HepG2 (cell line): Measurements from ENCODE around the gene ZNF629. TPM values are rescaled to one million over a fixed set of nuclear protein-coding genes. Genes with fewer than 3 reads are reported as not detected.

Source experiments
- ATAC-seq: fragments of 200-7000 bp; cut with Tn5 transposase; 3 replicates; pipeline ENCODE4 v1.9.1; 2020; ENCODE audit warnings: mild to moderate bottlenecking, moderate library complexity
- BruUV-seq: library from RNA; stranded (reverse); fragments of 400-500 nt; replicated peaks from 2 replicates; lab custom pipeline; 2021; lab: Mats Ljungman, UMichigan
- CTCF ChIA-PET: fragments of 300-600 bp; formaldehyde crosslinking; extraction: SDS; loops from one replicate; lab custom pipeline; 2021; ENCODE audit warnings: low total read pairs, inconsistent platforms, low intra/inter-chr PET ratio; lab: Yijun Ruan, JAX
- POLR2A ChIA-PET: fragments of 350-600 bp; sonication (Branson Sonifier 250); formaldehyde crosslinking; loops from one replicate; lab custom pipeline; 2020; ENCODE audit warnings: antibody characterized with exemption, inconsistent platforms; lab: Yijun Ruan, JAX
- DNase-seq: peaks from one replicate; pipeline ENCODE4 v3.0.0-alpha.2; 2015; ENCODE audit warnings: low spot score
- FAIRE-seq: peaks from 3 replicates; lab custom pipeline; 2011; peaks lifted over from hg19 to GRCh38; lab: Jason Lieb, UNC
- H2AFZ ChIP-seq: one replicate; pipeline ENCODE4 v1.6.1; 2011; ENCODE audit warnings: low read length, inconsistent platforms
- H3K27ac ChIP-seq: fragments of 300-600 bp; 3 replicates; pipeline ENCODE4 v1.8.0; 2011; ENCODE audit warnings: mixed run types, mild to moderate bottlenecking, mixed read lengths, low read length, inconsistent platforms; ENCODE audit not compliant: insufficient read depth; ENCODE audit errors: extremely low read length
- H3K27me3 ChIP-seq, 2 experiments: fragments of 200-600 bp in 1 of 2; 2 replicates in 1 of 2; 3 replicates in 1 of 2; pipeline versions ENCODE4 v1.6.0 to v1.8.0; 2011; ENCODE audit warnings: low read length in 2 of 2, mild to moderate bottlenecking in 2 of 2, moderate library complexity in 2 of 2, inconsistent platforms in 1 of 2; ENCODE audit not compliant: insufficient read depth in 2 of 2, control insufficient read depth in 1 of 2
- H3K36me3 ChIP-seq, 2 experiments: fragments of 200-600 bp in 1 of 2; replicated peaks in 1 of 2; 2 replicates in 1 of 2; 3 replicates in 1 of 2; pipeline versions ENCODE4 v1.5.1 to v1.8.0; 2011; ENCODE audit warnings: low read length in 2 of 2, inconsistent platforms in 1 of 2; ENCODE audit not compliant: insufficient read depth in 2 of 2, control insufficient read depth in 1 of 2
- H3K4me1 ChIP-seq: 2 replicates; pipeline ENCODE4 v1.5.1; 2012; ENCODE audit warnings: low read length, inconsistent platforms; ENCODE audit not compliant: insufficient read depth
- H3K4me2 ChIP-seq: 2 replicates; pipeline ENCODE4 v1.6.0; 2011; ENCODE audit warnings: low read depth, low read length, inconsistent platforms
- H3K4me3 ChIP-seq, 3 experiments: fragments of 200-600 bp in 1 of 3; sonication (generic), shearing (Covaris generic) in 1 of 3; replicated peaks in 1 of 3; 2 replicates each; pipeline ENCODE4 v1.5.1; 2011 to 2016; ENCODE audit warnings: low read length in 3 of 3, inconsistent platforms in 2 of 3, low read depth in 2 of 3, mild to moderate bottlenecking in 2 of 3, control low read depth in 1 of 3, mixed read lengths in 1 of 3; ENCODE audit not compliant: insufficient read depth in 1 of 3
- H3K79me2 ChIP-seq: one replicate; pipeline ENCODE4 v1.6.1; 2011; ENCODE audit warnings: low read length, inconsistent platforms; ENCODE audit not compliant: insufficient read depth
- H3K9ac ChIP-seq: 2 replicates; pipeline ENCODE4 v1.6.0; 2011; ENCODE audit warnings: mild to moderate bottlenecking, low read depth, low read length, inconsistent platforms; ENCODE audit not compliant: insufficient read depth
- H3K9me3 ChIP-seq: 2 replicates; pipeline ENCODE4 v1.5.1; 2012; ENCODE audit warnings: mild to moderate bottlenecking, low read length
- H4K20me1 ChIP-seq: 2 replicates; pipeline ENCODE4 v1.6.0; 2011; ENCODE audit warnings: inconsistent platforms, mild to moderate bottlenecking, low read length, moderate library complexity; ENCODE audit not compliant: insufficient read depth
- GATAD1 ChIP-seq: IDR thresholded peaks from 2 replicates; pipeline ENCODE4 v1.6.1; 2016; ENCODE audit warnings: missing genetic modification reagents, missing compliant biosample characterization
- HCFC1 ChIP-seq: fragments of 150-350 bp; IDR thresholded peaks from 2 replicates; pipeline ENCODE4 v1.6.1; 2014; ENCODE audit warnings: low read depth, low read length
- KDM1A ChIP-seq: IDR thresholded peaks from 2 replicates; pipeline ENCODE4 v1.6.1; 2016; ENCODE audit warnings: missing compliant biosample characterization
- KDM4B ChIP-seq: sonication (generic); formaldehyde crosslinking; IDR thresholded peaks from 2 replicates; pipeline ENCODE4 v1.4.0; 2020; ENCODE audit warnings: missing genetic modification reagents
- MIER2 ChIP-seq: IDR thresholded peaks from 2 replicates; pipeline ENCODE4 v1.6.1; 2016; ENCODE audit warnings: missing biosample characterization, missing genetic modification reagents
- RBM22 ChIP-seq: fragments of 200-400 bp; formaldehyde crosslinking; optimal IDR thresholded peaks from 2 replicates; pipeline ENCODE3; 2017; ENCODE audit warnings: mild to moderate bottlenecking, low read length, moderate library complexity
- SP2 ChIP-seq: sonication (generic); formaldehyde crosslinking; IDR thresholded peaks from 2 replicates; pipeline ENCODE4 v1.5.1; 2020; ENCODE audit warnings: mild to moderate bottlenecking, missing genetic modification reagents
- TBL1XR1 ChIP-seq: fragments of 150-350 bp; IDR thresholded peaks from 2 replicates; pipeline ENCODE4 v1.6.1; 2014; ENCODE audit warnings: borderline replicate concordance, low read length; ENCODE audit not compliant: partially characterized antibody
- ZNF20 ChIP-seq: sonication (generic); formaldehyde crosslinking; IDR thresholded peaks from 2 replicates; pipeline ENCODE4 v1.4.0; 2020; ENCODE audit warnings: mild to moderate bottlenecking, moderate library complexity, missing genetic modification reagents
- ZNF256 ChIP-seq: sonication (generic); formaldehyde crosslinking; conservative IDR thresholded peaks from 2 replicates; pipeline ENCODE4 v1.4.0; 2020; ENCODE audit warnings: missing genetic modification reagents
- WGBS: methylation state at CpG from one replicate; pipeline ENCODE4 v1.1.6; 2017; ENCODE audit warnings: low lambda C conversion rate; 5-methylcytosine and 5-hydroxymethylcytosine counted together
- in situ Hi-C: cut with HindIII; loops from 2 replicates; pipeline ENCODE4 v1.10.0; 2017; ENCODE audit warnings: low pct_unique_long_range_greater_than_20kb; ENCODE audit not compliant: extremely low pct_ligation_motif_present
- intact Hi-C: fragments of 100-400 bp; cut with micrococcal nuclease; formaldehyde crosslinking; loops from one replicate; pipeline ENCODE4 v1.10.0; 2022; ENCODE audit not compliant: unreplicated experiment
- polyA plus RNA-seq, 8 experiments: library from polyadenylated mRNA; depleted of rRNA in 3 of 8; stranded (reverse) in 7 of 8; unstranded in 1 of 8; fragments of >200 nt; fragmentation: Illumina TruSeq in 4 of 8; extraction: Trizol in 4 of 8; gene quantifications; 2 replicates each; pipeline versions ENCODE4 v1.2.1 to v1.2.3, GENCODE V29; 2011 to 2016; ENCODE audit warnings: low read depth in 4 of 8, missing spikeins in 1 of 8, mixed read lengths in 1 of 8; ENCODE audit not compliant: insufficient read depth in 1 of 8
- total RNA-seq, 5 experiments: library from RNA; depleted of rRNA; stranded (reverse); fragments of >200 nt; fragmentation: Illumina TruSeq; extraction: Trizol; gene quantifications; 2 replicates each; pipeline ENCODE4 v1.2.3, GENCODE V29; 2016; ENCODE audit warnings: low read depth in 1 of 5
- TF ChIP-seq, protein P1 (sequence below): IDR thresholded peaks from 2 replicates; pipeline ENCODE4 v1.6.1; 2016; ENCODE audit warnings: low read depth, missing genetic modification reagents, missing compliant biosample characterization

Gene ZNF629
- total and polyA plus RNA-seq, 2 of the 13 experiments (the other 11 are each of a cell fraction or from before 2014, with no cell fraction given): 6.1 to 16.5 TPM

DNA sequence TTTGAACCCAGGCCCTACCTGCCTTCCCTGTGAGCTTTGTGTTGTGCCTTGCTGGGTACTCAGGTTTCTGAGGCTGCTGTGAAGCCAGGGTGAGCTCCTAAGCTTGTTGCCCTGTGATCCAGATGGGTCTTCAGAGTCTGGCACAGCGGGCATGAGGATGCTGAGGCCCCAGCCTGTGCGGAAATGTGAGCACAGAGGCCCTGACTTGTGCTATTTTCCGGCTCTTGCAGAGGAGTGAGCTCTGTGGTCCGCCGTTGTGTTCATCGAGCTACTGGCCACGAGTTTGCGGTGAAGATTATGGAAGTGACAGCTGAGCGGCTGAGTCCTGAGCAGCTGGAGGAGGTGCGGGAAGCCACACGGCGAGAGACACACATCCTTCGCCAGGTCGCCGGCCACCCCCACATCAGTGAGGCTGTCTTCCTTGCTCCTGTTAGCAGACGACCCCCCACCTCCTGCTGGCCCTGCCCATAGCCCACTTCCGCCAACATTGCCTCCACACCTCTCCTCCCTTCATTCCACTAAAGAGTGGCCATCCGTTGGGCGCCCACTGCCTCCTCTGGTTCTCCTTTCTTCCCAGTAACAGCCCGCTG is 36.0 kb downstream of the ZNF629 start:
- H3K4me1 ChIP-seq: peaks cover 29% of the 10 kb centered on the region
- no peaks in the 10 kb centered on the region for H4K20me1 ChIP-seq
- in situ Hi-C loops: no loop called here
- H3K9me3 ChIP-seq: no peaks in the 10 kb centered on the region
- peaks cover 17 to 40% of the 10 kb centered on the region in 2 experiments for H3K36me3 ChIP-seq
- FAIRE-seq: no peak
- H3K79me2 ChIP-seq: peaks cover 16% of the 10 kb centered on the region
- H3K27ac ChIP-seq: no peak overlapping the region
- TF ChIP-seq GATAD1 (CRISPR knock-in tag) (no peak), HCFC1 (no peak), KDM4B (CRISPR knock-in tag) (no peak), ZNF20 (CRISPR knock-in tag) (no peak), MIER2 (no peak), ZNF256 (CRISPR knock-in tag) (no peak), KDM1A (CRISPR knock-in tag) (no peak), SP2 (no peak), TBL1XR1 (no peak), RBM22 (no peak)
- TF ChIP-seq, protein P1, sequence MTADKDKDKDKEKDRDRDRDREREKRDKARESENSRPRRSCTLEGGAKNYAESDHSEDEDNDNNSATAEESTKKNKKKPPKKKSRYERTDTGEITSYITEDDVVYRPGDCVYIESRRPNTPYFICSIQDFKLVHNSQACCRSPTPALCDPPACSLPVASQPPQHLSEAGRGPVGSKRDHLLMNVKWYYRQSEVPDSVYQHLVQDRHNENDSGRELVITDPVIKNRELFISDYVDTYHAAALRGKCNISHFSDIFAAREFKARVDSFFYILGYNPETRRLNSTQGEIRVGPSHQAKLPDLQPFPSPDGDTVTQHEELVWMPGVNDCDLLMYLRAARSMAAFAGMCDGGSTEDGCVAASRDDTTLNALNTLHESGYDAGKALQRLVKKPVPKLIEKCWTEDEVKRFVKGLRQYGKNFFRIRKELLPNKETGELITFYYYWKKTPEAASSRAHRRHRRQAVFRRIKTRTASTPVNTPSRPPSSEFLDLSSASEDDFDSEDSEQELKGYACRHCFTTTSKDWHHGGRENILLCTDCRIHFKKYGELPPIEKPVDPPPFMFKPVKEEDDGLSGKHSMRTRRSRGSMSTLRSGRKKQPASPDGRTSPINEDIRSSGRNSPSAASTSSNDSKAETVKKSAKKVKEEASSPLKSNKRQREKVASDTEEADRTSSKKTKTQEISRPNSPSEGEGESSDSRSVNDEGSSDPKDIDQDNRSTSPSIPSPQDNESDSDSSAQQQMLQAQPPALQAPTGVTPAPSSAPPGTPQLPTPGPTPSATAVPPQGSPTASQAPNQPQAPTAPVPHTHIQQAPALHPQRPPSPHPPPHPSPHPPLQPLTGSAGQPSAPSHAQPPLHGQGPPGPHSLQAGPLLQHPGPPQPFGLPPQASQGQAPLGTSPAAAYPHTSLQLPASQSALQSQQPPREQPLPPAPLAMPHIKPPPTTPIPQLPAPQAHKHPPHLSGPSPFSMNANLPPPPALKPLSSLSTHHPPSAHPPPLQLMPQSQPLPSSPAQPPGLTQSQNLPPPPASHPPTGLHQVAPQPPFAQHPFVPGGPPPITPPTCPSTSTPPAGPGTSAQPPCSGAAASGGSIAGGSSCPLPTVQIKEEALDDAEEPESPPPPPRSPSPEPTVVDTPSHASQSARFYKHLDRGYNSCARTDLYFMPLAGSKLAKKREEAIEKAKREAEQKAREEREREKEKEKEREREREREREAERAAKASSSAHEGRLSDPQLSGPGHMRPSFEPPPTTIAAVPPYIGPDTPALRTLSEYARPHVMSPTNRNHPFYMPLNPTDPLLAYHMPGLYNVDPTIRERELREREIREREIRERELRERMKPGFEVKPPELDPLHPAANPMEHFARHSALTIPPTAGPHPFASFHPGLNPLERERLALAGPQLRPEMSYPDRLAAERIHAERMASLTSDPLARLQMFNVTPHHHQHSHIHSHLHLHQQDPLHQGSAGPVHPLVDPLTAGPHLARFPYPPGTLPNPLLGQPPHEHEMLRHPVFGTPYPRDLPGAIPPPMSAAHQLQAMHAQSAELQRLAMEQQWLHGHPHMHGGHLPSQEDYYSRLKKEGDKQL (CRISPR knock-in tag): no peak
- ChIA-PET CTCF (no interaction called here), POLR2A (no interaction called here)
- no peak overlapping the region for H3K4me3 ChIP-seq
- H3K27me3 ChIP-seq: no peaks in the 10 kb centered on the region
- no peak overlapping the region for H3K4me2 ChIP-seq
- intact Hi-C loops: no loop called here
- BruUV-seq: no TSS peak
- DNase-seq: no peak
- ATAC-seq: no peak
- H2AFZ ChIP-seq: no peak overlapping the region
- no peak overlapping the region for H3K9ac ChIP-seq
- WGBS: 96% methylated on average over 20 of the region's 20 CpGs
